Naive B cell (primary cell): ENCODE results near the gene CCDC74B. TPM values are rescaled to one million over a fixed set of nuclear protein-coding genes. Genes with fewer than 3 reads are reported as not detected.
"Not testable (repeated sequence)": the region's sequence is repeated elsewhere in the genome, so short reads cannot be mapped to it uniquely, and the experiment has no call there.

Experiments used
- ATAC-seq, 2 donors: fragments of 150-1000 bp; cut with Tn5 transposase; 2 replicates each; pipeline ENCODE4 v1.10.0; 2021; ENCODE audit warnings: low read depth in 2 of 2, mild to moderate bottlenecking in 2 of 2, moderate library complexity in 2 of 2
- DNase-seq: peaks from one replicate; pipeline ENCODE4 v3.0.0; 2022
- H3K27ac Mint-ChIP-seq, 6 donors: one replicate each; pipeline ENCODE4 v1.8.0; 2020 to 2022; ENCODE audit warnings: mild to moderate bottlenecking in 6 of 6, mixed read lengths in 6 of 6, moderate library complexity in 5 of 6, inconsistent platforms in 2 of 6
- H3K27me3 Mint-ChIP-seq, 3 donors: one replicate each; pipeline ENCODE4 v1.8.0; 2021 to 2022; ENCODE audit warnings: mixed read lengths in 3 of 3, mild to moderate bottlenecking in 1 of 3
- H3K36me3 Mint-ChIP-seq, 2 donors: one replicate each; pipeline ENCODE4 v1.8.0; 2020 to 2022; ENCODE audit warnings: mixed read lengths in 2 of 2, inconsistent platforms in 1 of 2, mild to moderate bottlenecking in 1 of 2
- H3K4me1 Mint-ChIP-seq, 3 donors: one replicate each; pipeline ENCODE4 v1.8.0; 2020 to 2022; ENCODE audit warnings: mixed read lengths in 3 of 3, inconsistent platforms in 1 of 3, mild to moderate bottlenecking in 1 of 3, moderate library complexity in 1 of 3
- H3K4me3 Mint-ChIP-seq, 8 donors: one replicate each; pipeline ENCODE4 v1.8.0; 2020 to 2022; ENCODE audit warnings: mild to moderate bottlenecking in 8 of 8, mixed read lengths in 8 of 8, moderate library complexity in 8 of 8, inconsistent platforms in 2 of 8
- H3K9me3 Mint-ChIP-seq, 7 donors: one replicate each; pipeline ENCODE4 v1.8.0; 2020 to 2022; ENCODE audit warnings: mixed read lengths in 7 of 7, mild to moderate bottlenecking in 5 of 7, inconsistent platforms in 2 of 7, moderate library complexity in 1 of 7
- polyA plus RNA-seq, 6 donors: library from polyadenylated mRNA; unstranded; fragments of 300-500 nt; fragmentation: Illumina TruSeq; gene quantifications; one replicate each; pipeline ENCODE4 v1.2.3, GENCODE V29; 2021; ENCODE audit warnings: low read depth in 6 of 6

The CCDC74B gene
- polyA plus RNA-seq, 6 donors from 2014 or later = not detected

DNA sequence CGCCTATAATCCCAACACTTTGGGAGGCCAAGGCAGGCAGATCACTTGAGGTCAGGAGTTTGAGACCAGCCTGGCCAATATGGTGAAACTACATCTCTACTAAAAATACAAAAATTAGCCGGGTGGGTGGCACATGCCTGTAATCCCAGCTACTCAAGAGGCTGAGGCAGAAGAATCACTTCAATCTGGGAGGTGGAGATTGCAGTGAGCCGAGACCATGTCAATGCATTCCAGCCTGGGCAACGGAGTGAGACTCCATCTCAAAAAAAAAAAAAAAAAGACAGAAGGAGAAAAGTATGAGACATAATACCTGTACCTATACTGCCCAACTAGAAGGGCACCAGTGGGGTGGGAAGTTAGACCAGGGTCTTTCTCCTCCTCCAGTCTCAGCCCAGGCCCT is 14.5 kb upstream of the CCDC74B start:
- not testable (repeated sequence) for H3K36me3 Mint-ChIP-seq, H3K9me3 Mint-ChIP-seq, H3K4me3 Mint-ChIP-seq, H3K27me3 Mint-ChIP-seq, DNase-seq, ATAC-seq
- Mint-ChIP-seq H3K4me1 (peaks cover 25 to 37% (median 25%) of the 10 kb centered on the region in 3 donors), H3K27ac (peak overlapping the region; percentile 54 to 98 (median 82))

- no peaks in the 10 kb centered on the region for H3K9me3 Mint-ChIP-seq
- H3K27me3 Mint-ChIP-seq = no peaks in the 10 kb centered on the region
- peaks cover 25 to 37% (median 25%) of the 10 kb centered on the region in 3 donors for H3K4me1 Mint-ChIP-seq
- H3K36me3 Mint-ChIP-seq = peaks cover 0 to 7% of the 10 kb centered on the region in 2 donors
- peak overlapping the region in 6 of 8 donors; percentile 51 to 76 (median 69) for H3K4me3 Mint-ChIP-seq
- peak overlapping the region; percentile 89 to 98 (median 96) for H3K27ac Mint-ChIP-seq
- no peak for DNase-seq
- no peak for ATAC-seq
Measured at GRCh38 chr2:130158631-130159030, 13.7 kb upstream of the CCDC74B start.

DNA sequence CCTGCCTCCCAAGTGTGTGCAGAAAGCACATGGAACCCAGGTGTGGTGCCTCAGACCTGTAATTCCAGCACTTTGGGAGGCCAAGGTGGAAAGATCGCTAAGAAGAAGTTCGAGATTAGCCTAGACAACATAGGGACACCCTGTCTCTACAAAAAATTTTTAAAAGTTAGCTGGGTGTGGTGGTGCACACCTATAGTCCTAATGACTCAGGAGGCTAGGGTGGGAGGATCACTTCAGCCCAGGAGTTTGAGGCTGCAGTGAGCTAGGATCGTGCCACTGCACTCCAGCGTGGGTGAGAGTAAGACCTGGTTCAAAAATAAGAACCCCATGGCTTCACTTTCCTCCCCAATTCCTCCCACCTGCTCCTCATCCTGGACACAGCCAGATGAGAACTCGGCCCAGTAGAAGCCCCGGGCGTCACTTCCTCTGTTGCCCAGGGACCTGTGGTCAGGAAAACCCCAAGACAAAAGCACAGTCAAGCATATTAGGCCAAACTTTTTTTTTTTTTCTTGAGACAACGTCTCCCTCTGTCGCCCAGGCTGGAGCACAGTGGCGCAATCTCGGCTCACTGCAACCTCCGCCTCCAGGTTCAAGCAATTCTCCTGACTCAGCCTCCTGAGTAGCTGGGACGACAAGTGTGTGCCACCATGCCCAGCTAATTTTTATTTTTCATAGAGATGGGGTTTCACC is 13.1 kb upstream of the CCDC74B start:
- H3K9me3 Mint-ChIP-seq, H3K36me3 Mint-ChIP-seq, H3K27me3 Mint-ChIP-seq: not testable (repeated sequence)
- peak; percentile 88 to 90 for ATAC-seq
- Mint-ChIP-seq H3K4me3 (peak overlapping the region; percentile 26 to 76 (median 65)), H3K27ac (peak overlapping the region; percentile 89 to 98 (median 96)), H3K4me1 (peaks cover 25 to 37% (median 25%) of the 10 kb centered on the region in 3 donors)
- DNase-seq = peak; percentile 79

GRCh38 chr2:130157354-130157753 is 12.4 kb upstream of the CCDC74B start:
- not testable (repeated sequence) for H3K9me3 Mint-ChIP-seq, H3K27me3 Mint-ChIP-seq, H3K36me3 Mint-ChIP-seq
- ATAC-seq (peak; percentile 34 to 44), DNase-seq (peak; percentile 37)
- Mint-ChIP-seq H3K27ac (peak overlapping the region; percentile 89 to 98 (median 96)), H3K4me3 (peak overlapping the region in 5 of 8 donors; percentile 42 to 76 (median 58)), H3K4me1 (peaks cover 25 to 37% (median 25%) of the 10 kb centered on the region in 3 donors)

GRCh38 chr2:130156624-130157004 is 11.7 kb upstream of the CCDC74B start:
- no peak for DNase-seq
- Mint-ChIP-seq H3K9me3 (no peaks in the 10 kb centered on the region), H3K36me3 (peaks cover 0 to 7% of the 10 kb centered on the region in 2 donors), H3K27ac (peak overlapping the region in 5 of 6 donors; percentile 67 to 92 (median 86)), H3K27me3 (no peaks in the 10 kb centered on the region), H3K4me1 (peaks cover 25 to 37% (median 25%) of the 10 kb centered on the region in 3 donors), H3K4me3 (peak overlapping the region in 2 of 8 donors; percentile 15 to 18)
- no peak for ATAC-seq

DNA sequence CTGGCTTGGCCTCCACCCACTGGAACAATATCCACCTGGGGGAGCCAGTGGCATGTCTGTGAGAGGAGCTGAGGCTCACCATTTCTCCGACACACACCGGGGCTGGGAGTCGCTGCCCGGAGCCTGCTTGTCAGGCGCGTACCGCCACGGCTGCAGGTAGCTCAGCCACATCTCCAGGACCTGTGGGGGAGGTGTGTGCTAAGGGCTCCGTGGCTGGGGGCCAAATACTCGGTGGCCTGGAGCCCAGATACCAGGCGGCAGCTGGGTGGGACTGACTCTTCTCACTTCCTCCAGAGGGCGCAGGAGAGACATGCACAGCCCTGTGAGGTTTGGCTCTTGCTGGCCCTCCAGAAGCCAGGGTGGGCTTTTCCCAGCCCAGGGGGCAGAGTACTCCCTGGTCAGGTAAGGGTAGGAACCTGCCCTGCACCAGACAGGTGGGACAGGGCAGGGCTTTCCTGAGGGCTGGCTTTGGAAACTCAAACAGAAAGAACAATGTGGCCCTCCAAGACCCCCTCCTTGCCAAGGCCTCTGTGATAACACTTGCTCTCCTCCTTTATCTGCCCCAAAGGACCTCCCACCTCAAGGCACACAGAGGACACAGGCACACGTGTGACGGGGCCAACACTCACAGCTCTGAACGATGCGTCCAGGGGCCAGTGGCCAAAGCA is 11.2 kb upstream of the CCDC74B start:
- H3K27me3 Mint-ChIP-seq, H3K36me3 Mint-ChIP-seq, H3K9me3 Mint-ChIP-seq: not testable (repeated sequence)
- peaks cover 22 to 37% (median 25%) of the 10 kb centered on the region in 3 donors for H3K4me1 Mint-ChIP-seq
- H3K27ac Mint-ChIP-seq = peak overlapping the region; percentile 53 to 92 (median 78)
- ATAC-seq (peak in 1 of 2 donors; percentile 13), DNase-seq (peak; percentile 27)
- H3K4me3 Mint-ChIP-seq = peak overlapping the region in 3 of 8 donors; percentile 10 to 18 (median 15)

DNA sequence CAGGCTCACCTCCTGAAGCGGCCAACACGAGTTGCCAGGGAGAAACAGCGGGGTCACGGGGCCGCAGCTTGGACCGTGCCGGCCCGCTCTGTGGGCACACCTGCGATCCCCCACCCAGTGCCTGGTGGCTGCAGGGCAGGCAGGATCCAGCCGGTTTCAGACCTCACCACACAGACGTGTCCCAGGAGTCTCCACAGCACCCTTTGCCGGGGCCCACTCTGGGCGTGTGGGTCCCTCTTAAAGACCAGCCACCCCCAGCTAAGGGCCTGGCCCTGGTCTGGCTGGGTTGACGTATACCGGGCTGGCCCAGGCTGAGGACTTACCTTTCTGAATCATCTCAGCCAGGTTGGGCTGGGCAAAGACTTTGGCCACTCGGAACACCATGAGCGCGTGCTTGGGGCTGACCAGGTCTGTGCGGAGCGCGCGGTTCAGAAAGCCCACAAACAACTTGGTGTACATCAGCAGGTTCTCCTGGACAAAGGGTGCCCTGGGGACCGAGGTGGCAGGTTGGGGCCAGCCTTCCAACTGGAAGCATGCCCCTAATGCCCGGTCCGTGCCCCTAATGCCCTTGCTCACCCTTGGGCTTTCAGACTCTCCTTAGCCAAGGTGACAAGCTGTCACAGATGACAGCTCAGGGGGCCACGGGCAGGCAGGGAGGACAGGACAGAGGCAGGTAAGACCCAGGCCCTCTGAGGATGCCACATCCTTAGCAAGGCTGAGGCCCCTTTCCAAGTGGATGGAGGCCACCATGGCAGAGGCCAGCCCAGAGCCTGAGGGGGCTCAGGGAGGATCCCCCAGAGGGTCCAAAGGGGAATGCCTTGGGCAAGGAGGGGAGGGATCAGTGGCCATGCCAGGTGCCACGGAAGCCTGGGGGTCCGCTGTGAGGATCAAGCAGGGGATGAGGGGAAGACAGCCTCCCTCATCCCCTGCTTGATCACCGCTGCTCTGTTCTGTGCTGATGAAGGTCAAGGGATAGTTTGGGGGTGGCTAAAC is 10.2 kb upstream of the CCDC74B start:
- Mint-ChIP-seq H3K27me3 (no peaks in the 10 kb centered on the region), H3K27ac (peak overlapping the region in 5 of 6 donors; percentile 56 to 95 (median 74)), H3K36me3 (peaks cover 0 to 7% of the 10 kb centered on the region in 2 donors), H3K9me3 (no peaks in the 10 kb centered on the region), H3K4me1 (peaks cover 18 to 33% (median 25%) of the 10 kb centered on the region in 3 donors), H3K4me3 (no peak overlapping the region)
- ATAC-seq (no peak), DNase-seq (no peak)

GRCh38 chr2:130154423-130154770 is 9.5 kb upstream of the CCDC74B start:
- not testable (repeated sequence) for H3K9me3 Mint-ChIP-seq, ATAC-seq, H3K4me3 Mint-ChIP-seq, DNase-seq, H3K27me3 Mint-ChIP-seq, H3K36me3 Mint-ChIP-seq
- Mint-ChIP-seq H3K27ac (peak overlapping the region in 2 of 6 donors; percentile 32 to 75), H3K4me1 (peaks cover 17 to 31% (median 25%) of the 10 kb centered on the region in 3 donors)

- not testable (repeated sequence) for DNase-seq, ATAC-seq, H3K27me3 Mint-ChIP-seq, H3K4me3 Mint-ChIP-seq, H3K9me3 Mint-ChIP-seq, H3K36me3 Mint-ChIP-seq
- Mint-ChIP-seq H3K4me1 (peaks cover 17 to 28% (median 24%) of the 10 kb centered on the region in 3 donors), H3K27ac (peak overlapping the region in 1 of 6 donors; percentile 69)
Measured at GRCh38 chr2:130153721-130154422, 9.0 kb upstream of the CCDC74B start.

GRCh38 chr2:130152816-130153595 is 8.1 kb upstream of the CCDC74B start:
- peaks cover 11 to 19% (median 16%) of the 10 kb centered on the region in 3 donors for H3K4me1 Mint-ChIP-seq
- H3K27ac Mint-ChIP-seq = peak overlapping the region in 1 of 6 donors; percentile 62
- DNase-seq (no peak), ATAC-seq (no peak)
- no peaks in the 10 kb centered on the region for H3K9me3 Mint-ChIP-seq
- H3K36me3 Mint-ChIP-seq = peaks cover 0 to 7% of the 10 kb centered on the region in 2 donors
- no peaks in the 10 kb centered on the region for H3K27me3 Mint-ChIP-seq
- no peak overlapping the region for H3K4me3 Mint-ChIP-seq

GRCh38 chr2:130152136-130152815 is 7.4 kb upstream of the CCDC74B start:
- DNase-seq, H3K27me3 Mint-ChIP-seq, H3K27ac Mint-ChIP-seq, H3K9me3 Mint-ChIP-seq, H3K4me3 Mint-ChIP-seq, ATAC-seq, H3K36me3 Mint-ChIP-seq: not testable (repeated sequence)
- peaks cover 4 to 12% (median 8%) of the 10 kb centered on the region in 3 donors for H3K4me1 Mint-ChIP-seq

- not testable (repeated sequence) for H3K9me3 Mint-ChIP-seq, DNase-seq, H3K27me3 Mint-ChIP-seq, ATAC-seq, H3K4me1 Mint-ChIP-seq, H3K27ac Mint-ChIP-seq, H3K4me3 Mint-ChIP-seq, H3K36me3 Mint-ChIP-seq
Measured at GRCh38 chr2:130151145-130151512, 6.2 kb upstream of the CCDC74B start.
